ENCODE results near the gene TCF7L1.
"Not testable (repeated sequence)": the region's sequence is repeated elsewhere in the genome, so short reads cannot be mapped to it uniquely, and the experiment has no call there.

Gene TCF7L1

DNA sequence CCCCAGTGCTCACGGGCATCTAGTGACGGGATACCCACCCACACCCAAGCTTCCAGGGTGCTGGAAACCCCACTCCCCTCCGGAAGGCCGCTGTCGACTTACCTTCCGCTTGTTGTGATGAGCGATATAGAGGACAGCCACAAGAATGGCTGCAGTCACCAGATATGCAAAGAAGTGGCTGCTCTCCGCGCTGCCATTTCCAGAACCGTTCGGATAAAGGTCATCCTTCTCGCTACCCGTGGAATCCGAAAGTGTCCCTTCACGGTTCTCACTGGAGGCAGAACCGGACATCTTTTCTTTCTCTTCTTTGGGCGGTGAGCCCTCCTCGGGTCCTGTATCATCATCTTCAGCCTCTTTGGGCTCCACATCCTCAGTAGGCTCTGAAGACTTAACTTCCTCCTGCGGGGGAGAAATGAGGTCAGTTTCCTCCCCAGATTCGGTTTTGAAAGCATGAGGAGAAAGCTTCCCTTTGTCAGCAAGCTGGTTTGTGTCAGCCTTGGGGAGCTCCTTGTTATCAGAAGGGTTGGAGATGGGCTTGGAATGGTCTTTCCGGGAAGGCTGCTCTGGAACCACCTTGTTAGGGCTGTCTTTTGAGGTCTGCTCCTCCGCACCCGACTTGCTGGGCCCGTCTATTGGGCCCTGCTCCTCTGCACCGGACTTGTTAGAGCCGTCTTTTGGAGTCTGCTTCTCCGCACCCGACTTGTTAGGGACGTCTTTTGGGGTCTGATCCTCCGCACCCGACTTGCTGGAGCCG is 193.4 kb downstream of the TCF7L1 start:
- peak; percentile 61 for DNase-seq (ENCODE audit: low spot score)

GRCh38 chr2:85327160-85327821 is 194.1 kb downstream of the TCF7L1 start:
- DNase-seq (ENCODE audit: low spot score) = peak; percentile 57

DNA sequence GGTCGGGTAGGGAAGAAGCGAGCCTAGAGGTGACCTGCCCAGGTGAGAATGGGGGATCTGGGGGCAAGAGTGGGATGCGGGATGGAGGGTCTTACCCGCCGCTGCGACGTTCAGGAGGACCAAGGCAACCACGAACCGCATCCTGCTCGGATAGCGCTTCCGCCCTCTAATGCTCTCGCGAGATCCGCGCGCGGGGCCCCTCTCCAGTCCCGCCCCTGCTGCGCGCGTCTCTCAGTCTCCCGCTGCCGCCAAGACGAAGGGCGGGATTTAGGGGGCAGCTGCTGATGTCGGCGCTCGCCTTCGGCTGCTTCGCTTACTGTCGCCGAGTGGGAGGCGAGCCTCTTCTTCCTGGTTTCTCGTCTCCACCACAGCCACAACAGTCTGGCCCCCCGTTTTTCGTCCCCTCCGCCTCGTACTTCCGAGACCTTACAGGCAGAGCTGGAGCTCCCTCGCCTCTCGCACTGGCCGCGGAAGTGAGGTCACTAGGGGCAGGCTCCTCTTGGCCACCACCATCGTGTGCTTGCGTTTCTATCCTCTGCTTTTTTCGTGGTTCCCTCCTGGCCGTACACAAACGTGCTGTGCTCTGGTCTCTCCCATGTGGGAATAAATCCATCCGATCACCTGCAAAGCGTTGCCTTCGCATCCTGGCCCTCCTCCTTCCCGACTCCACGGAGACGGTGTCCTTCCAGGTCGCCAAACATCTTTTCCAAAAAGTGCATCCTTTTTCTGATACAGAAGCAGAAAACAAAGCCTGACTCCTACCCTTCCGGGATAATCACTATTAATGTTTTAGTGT is 194.8 kb downstream of the TCF7L1 start, which contains the start of gene TGOLN2:
TSS of gene TGOLN2 (minus strand) at position 168 of the 796 bp plus-strand sequence. CDS start at position 141, 27 bp downstream.
- peak; percentile 94 for DNase-seq (ENCODE audit: low spot score)

DNA sequence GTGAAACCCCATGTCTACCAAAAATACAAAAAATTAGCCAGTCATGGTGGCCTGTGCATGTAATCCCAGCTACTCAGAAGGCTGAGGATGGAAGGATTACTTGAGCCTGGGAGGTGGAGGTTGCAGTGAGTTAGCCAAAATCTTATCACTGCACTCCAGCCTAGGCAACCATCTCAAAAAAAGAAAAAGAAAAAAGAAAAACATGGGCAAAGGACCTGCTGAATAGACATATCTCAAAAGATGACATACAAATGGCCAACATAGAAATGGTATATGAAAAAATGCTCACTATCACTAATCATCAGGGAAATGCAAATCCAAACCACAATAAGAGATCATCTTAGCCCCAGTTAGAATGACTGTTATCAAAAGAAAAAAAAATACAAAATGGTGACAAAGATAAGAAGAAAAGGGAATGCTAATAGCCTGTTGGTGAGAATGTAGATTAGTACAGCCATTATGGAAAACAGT is 196.0 kb downstream of the TCF7L1 start:
- no peak for DNase-seq (ENCODE audit: low spot score)

DNA sequence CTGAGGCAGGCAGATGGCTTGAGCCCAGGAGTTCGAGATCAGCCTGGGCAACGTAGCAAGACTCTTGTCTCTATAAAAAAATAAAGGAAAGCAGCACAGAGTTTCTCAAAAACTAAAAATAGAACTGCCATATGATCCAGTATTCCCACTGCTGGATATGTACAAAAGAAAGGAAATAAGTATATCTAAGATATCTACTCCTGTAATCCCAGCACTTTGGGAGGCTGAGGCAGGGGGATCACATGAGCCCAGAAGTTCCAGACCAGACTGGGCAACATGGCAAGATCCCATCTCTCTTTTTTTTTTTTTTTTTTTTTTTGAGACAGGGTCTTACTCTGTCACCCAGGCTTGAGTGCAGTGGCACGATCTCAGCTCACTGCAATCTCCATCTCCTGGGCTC is 196.5 kb downstream of the TCF7L1 start:
- DNase-seq (ENCODE audit: low spot score) = not testable (repeated sequence)

- DNase-seq (ENCODE audit: low spot score) = no peak
Observed at GRCh38 chr2:85330839-85331636, 197.8 kb downstream of the TCF7L1 start.

GRCh38 chr2:85333877-85334276 is 200.7 kb downstream of the TCF7L1 start:
- not testable (repeated sequence) for DNase-seq (ENCODE audit: low spot score)

DNA sequence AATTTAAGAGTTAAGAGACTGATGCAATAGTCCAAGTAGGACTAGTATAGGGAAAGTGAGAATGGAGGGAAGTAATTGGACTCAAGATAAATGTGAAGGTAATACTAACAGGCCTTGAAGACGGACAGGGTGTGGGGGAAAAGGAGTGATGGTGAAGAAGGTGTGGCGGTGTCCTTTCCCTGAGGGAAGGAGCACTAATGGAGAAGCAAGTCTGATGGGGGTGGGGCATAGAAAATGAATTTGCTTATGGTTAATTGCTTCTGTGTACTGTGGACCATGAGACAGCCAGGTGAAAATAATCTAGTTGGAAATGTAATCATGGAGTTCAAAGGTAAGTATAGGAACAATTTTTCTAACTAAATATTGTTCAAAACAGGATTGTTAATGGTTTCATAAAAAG is 201.7 kb downstream of the TCF7L1 start:
- no peak for DNase-seq (ENCODE audit: low spot score)

- DNase-seq (ENCODE audit: low spot score) = no peak
Observed at GRCh38 chr2:85340034-85340892, 207.1 kb downstream of the TCF7L1 start.

DNA sequence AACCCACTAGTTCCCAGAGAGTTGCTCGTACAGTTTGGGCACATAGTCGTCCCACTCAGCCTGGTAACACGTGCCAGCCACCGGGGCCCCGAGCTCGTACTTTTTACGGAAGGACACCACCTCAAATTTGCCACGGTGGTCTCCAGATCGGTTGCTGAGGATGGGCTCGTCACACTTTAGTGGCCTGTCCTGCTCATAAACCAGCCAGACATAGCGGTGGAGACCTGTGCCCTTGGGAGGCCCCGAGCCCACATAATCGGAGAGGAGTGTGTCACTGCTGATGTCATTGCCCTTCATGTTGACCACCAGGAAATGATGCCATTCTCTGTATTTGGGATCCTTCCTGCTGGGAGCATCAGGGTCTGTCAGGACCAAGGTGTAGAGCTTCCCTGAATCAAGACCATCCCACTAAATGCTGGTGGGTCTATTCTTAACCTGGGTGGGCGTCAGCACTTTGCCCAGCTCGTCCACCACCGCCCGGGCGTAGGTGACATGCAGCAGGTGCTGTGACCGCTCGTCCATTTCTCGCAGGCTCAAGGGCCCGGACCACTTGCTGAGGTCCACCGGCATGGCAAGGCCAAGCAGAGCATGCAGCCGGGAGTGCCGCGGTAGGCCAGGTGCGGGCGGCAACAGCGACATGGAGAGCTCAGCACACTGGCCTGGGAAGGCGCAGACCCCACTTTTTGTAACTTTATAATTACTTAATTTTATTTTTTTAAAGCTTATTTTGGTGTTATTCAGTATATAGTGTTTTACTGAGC is 208.3 kb downstream of the TCF7L1 start:
- no peak for DNase-seq (ENCODE audit: low spot score)

GRCh38 chr2:85342156-85342555 is 209.0 kb downstream of the TCF7L1 start:
- DNase-seq (ENCODE audit: low spot score) = no peak

GRCh38 chr2:85343207-85343895 is 210.2 kb downstream of the TCF7L1 start:
- not testable (repeated sequence) for DNase-seq (ENCODE audit: low spot score)

DNA sequence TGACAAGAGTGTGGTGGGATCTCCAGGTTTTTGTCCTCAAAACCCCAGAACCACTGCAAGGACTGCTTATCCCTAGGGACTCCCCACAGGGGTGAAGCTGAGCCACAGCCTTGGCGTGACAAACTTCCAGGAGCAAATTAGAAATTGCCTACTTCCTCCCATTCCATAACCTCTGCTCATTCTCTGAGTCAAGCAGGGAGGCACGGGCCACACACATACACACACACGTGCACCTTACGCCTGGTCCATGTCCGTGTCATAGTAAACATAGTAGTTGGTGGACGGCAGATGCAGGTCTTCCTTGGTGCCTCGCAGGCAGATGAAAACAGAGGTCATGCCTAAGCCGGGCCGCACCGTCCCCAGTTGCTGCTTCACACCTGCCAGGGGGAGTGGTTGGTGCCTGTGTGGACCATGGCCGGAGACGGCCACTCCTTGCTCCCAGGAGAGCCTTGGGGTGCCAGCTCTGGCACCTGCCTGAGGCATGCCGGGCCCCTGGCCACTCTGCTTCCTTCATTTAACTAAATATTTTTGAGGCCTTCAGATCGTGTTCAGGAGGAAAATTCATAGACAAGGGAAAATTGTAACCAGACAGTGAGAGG is 211.3 kb downstream of the TCF7L1 start:
- no peak for DNase-seq (ENCODE audit: low spot score)

DNA sequence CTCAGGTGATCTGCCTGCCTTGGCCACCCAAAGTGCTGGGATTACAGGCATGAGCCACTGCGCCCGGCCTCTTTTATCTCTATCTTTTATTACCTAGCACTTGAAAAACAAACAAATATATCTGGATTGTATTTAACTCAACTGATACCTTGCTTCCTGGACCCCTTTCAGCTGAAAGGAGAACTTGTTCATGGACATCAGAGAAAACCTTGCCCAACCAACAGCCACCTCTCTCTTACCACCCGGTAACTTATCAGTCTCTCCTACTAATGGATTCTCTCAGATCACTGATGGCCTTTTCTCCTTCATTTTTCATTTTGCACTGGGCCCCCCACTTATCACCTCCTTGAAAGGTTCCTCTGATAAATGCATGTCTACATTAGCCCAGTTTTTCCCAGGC is 214.4 kb downstream of the TCF7L1 start:
- no peak for DNase-seq (ENCODE audit: low spot score)

DNA sequence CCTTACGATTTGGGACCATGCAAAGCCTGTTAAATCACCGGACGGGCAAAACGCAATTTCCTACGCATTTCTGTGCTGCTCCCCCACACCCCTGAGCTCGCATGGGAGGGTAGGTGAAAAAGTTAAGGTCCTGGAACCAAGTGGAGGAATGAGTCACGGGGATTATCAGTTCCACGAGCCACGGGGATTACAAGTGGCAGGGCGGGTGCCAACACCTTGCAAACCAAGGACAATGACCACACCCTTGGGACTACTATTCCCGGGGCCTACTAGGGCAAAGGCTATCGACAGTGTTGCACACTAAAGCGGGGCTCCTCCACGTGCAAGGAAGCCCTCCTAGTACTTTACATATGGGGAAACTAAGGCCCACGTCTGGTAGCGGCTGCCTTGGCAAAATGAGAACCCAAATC is 220.7 kb downstream of the TCF7L1 start:
- DNase-seq (ENCODE audit: low spot score) = peak; percentile 2

- DNase-seq (ENCODE audit: low spot score) = peak; percentile 98
Observed at GRCh38 chr2:85354286-85355072, 221.3 kb downstream of the TCF7L1 start, which contains the start of the genes ELMOD3 and RETSAT. TSS of gene ELMOD3 (plus strand) at chr2:85354769. CDS start at chr2:85357199, 2,430 bp downstream. TSS of gene RETSAT (minus strand) at chr2:85354528. CDS start at chr2:85354507, 21 bp downstream.

- no peak for DNase-seq (ENCODE audit: low spot score)
Observed at GRCh38 chr2:85355073-85355410, 221.8 kb downstream of the TCF7L1 start.

DNA sequence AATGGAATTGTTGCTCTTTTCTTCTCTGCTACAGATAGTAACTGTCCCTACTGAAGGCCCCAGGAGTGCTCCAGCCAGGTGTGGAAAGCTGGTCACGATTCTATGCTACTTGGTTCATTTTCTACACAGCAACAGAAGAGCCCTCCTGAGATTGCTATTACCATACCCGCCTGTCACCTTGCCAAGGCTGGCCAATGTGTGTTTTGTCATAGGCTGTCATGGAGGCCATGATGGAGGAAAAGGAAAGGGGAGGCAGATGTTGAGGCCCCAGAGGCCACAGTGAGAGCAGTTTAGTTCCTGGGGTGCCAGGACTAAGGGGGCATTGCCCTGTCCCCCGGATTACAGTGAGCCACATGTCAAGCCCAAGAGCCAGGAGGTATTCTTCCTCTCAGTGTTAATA is 222.3 kb downstream of the TCF7L1 start:
- no peak for DNase-seq (ENCODE audit: low spot score)
